H4 (cell line): ENCODE measurements around the gene ZNF418. TPM values are rescaled to one million over a fixed set of nuclear protein-coding genes. Genes with fewer than 3 reads are reported as not detected.

ENCODE experiments used
- DNase-seq: peaks from one replicate; pipeline ENCODE4 v3.0.0-alpha.2; 2015; ENCODE audit warnings: low spot score
- total RNA-seq: library from RNA; depleted of rRNA; stranded (reverse); fragments of >200 nt; shearing (Covaris generic); gene quantifications from 2 replicates; pipeline ENCODE4 v1.2.3, GENCODE V29; 2014; rRNA removed

Gene ZNF418
- 0.50 TPM in 1 of 2 replicates, not detected in the other for total RNA-seq

- DNase-seq = no peak
These were observed at the start of gene ZNF418 for GRCh38 chr19:57934820-57935665. TSS of gene ZNF418 (minus strand) at chr19:57935402. CDS start at chr19:57933822, 1,580 bp downstream.

DNA sequence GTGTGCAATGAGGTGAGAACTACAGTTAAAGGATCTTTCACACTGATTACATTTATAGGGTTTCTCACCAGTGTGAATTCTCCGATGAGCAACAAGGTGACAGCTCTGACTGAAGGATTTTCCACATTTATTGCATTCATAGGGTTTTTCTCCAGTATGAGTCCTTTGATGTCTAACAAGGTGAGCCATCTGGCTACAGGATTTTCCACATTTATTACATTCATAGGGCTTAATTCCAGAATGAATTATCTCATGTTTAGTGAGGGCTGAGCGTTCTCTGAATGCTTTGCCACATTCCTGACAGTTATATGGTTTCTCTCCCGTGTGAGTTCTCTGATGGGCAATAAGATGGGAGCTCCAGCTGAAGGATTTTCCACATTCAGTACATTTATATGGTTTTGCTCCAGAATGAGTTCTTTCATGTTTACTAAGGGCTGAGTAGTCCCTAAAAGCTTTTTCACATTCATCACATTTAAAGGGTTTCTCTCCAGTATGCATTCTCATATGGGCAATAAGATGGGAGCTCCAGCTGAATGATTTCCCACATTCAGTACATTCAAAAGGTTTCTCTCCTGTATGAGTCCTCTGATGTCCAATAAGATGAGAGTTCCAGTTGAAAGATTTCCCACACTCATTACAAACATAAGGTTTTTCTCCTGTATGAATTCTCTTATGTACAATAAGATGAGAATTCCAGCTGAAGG is 43.5 kb upstream of the ZNF418 start:
- DNase-seq = no peak

DNA sequence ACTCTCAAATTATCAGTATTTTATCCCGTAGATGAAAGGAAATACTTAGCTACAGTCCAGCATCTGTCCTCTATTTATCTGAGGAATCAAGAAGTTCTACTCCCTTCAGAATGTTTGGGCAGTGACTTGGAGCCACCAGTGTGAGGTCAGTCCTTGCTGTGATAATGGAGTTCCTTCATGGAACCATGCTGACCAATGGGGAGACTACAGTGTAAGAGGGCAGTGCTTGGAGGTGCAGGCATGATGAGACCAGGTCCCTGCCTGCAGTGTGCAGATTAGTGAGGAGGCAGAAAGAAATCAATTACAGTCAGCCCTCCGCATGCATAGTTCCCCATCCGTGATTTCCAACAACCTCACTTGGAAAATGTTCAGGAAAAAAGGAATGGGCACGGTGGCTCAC is 39.2 kb upstream of the ZNF418 start, which contains the start of gene C19orf18:
TSS of gene C19orf18 (minus strand) at position 101 of the 400 bp plus-strand sequence. CDS start 102 bp downstream, outside the sequence.
- no peak for DNase-seq

- DNase-seq = no peak
These were observed 29.6 kb upstream of the ZNF418 start for GRCh38 chr19:57964761-57965160.

DNA sequence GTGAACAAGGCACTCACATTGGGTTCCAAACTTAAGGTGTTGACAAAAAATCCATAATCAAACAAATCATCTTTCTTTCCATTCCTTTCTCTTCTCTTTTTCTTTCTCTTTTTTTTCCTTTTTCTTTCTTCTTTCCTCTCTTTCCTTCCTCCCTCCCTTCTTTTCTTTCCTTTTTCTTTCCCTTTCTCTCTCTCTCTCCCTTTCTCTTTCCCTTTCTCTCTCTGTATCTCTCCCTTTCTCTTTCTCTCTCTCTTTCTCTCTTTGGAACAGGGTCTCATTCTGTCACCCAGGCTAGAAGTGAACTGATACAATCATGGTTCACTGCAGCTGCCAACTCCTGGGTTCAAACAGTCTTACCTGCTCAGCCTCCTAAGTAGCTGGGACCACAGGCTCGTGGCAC is 26.6 kb upstream of the ZNF418 start:
- DNase-seq = no peak

GRCh38 chr19:57954996-57955395 is 19.8 kb upstream of the ZNF418 start:
- DNase-seq = no peak

DNA sequence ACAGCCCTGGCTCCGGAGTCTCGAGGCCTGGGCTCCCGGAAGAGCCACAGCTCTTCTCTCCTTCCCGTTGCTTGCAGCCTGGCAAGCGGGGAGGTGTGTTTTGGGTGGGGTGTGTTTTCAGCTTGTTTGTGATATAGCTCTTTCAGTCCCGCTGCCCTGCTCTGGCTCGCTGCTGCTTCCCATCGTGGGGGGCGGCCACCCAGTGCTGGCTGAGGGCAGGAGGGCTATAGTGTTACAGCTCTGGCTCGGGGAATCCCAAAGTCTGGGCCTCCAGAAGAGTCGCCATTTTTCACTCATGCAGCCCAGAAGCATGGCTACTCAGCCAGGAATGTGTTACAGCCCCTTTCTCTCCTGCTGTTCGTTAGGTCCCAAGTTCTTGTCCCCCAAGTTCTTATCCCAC is 14.5 kb upstream of the ZNF418 start:
- DNase-seq = no peak

GRCh38 chr19:57949296-57949695 is 14.1 kb upstream of the ZNF418 start:
- no peak for DNase-seq

- peak; percentile 97 for DNase-seq
These were observed 12.4 kb upstream of the ZNF418 start, which contains the start of gene ZNF256 for GRCh38 chr19:57947419-57948134. TSS of gene ZNF256 (minus strand) at chr19:57947706. CDS start at chr19:57947474, 232 bp downstream.

GRCh38 chr19:57947088-57947418 is 11.9 kb upstream of the ZNF418 start:
- DNase-seq = no peak

- DNase-seq = no peak
These were observed 11.1 kb upstream of the ZNF418 start for GRCh38 chr19:57946316-57946715.

DNA sequence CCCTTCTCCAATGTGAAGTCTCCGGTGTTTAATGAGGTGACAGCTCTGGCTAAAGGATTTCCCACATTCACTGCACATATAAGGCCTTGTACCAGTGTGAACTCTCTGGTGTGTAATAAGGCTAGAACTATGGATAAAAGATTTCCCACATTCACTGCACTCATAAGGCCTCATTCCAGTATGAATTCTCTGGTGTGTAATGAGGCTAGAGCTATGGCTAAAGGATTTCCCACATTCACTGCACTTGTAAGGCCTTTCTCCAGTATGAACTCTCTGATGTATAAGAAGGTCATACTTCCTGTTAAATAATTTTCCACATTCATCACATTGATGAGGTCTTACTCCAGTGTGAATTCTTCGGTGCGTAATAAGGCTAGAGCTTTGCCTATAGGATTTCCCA is 6.4 kb upstream of the ZNF418 start:
- no peak for DNase-seq

DNA sequence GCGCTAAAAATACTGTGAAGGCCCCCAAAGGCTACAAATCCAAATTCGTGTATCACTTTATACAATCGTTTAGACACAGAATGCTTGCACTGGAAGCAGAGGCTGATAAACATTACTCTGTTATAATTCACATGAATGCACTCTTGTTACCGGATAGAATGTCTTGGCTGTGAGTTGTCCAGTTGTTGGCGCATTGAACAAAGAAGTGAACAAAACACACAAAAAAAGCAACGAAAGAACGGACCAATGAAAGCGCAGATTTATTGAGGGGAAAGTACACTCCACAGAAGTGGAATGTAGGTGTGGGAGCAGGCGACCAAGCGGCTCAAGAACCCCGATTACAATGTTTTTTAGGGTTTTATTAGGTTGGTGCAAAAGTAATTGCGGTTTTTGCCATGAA is 529 bp upstream of the ZNF418 start:
- no peak for DNase-seq

DNA sequence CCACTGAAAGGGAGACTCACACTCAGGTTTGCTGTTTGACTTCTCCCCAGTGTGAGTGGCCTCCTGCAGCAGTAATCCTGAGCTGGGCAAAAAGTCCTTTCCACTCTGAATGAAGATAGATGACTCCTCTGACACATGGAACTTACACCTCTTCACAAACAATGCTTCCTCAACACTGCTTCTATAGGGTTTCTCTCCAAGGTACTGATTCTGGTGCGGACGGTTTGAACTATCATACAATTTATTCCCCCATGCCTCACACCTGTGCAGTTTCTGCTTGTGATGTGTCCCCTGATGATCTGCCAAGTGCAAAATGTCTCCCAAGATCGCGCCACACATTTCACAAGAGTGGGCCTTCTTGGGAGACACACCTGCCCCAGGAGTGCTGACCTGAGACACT is 7.6 kb downstream of the ZNF418 start:
- no peak for DNase-seq

DNA sequence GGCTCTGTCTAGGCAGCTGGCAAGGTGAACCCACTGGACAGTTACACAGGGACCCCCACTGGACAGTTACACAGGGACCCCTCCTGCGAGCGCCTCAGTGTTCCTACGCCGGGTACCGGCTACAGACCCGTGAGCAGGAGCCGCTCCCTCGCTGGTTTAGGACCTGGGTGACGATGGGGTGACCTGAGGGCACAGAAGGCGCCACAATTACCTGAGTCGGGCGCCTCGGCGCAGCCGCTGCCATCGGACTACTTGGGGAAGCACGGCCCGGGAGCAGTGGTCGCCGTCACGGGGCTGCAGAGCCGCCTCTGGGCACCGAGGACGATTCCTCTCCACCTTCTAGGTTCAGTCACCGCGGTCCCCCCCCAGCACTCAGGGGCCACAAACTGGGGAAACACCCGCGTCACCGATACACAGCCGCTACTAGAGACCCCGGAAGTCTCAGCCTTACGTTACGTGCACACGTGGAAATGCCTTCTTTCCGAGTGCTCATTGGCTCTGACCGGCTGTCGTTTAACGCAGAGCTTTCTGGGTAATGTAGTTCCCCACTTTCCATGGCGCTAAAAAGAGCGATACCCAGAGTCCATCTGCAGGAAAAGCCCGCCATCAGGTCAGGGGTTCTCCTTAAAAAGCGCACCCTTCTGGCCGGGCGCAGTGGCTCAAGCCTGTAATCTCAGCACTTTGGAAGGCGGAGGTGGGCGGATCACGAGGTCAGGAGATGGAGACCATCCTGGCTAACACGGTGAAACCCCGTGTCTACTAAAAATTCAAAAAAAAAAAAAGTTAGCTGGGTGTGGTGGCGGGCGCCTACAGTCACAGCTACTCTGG is 18.8 kb downstream of the ZNF418 start, which contains the start of gene ZNF417:
TSS of gene ZNF417 (minus strand) at position 425 of the 828 bp plus-strand sequence. CDS start at position 244, 181 bp downstream.
- peak; percentile 97 for DNase-seq

DNA sequence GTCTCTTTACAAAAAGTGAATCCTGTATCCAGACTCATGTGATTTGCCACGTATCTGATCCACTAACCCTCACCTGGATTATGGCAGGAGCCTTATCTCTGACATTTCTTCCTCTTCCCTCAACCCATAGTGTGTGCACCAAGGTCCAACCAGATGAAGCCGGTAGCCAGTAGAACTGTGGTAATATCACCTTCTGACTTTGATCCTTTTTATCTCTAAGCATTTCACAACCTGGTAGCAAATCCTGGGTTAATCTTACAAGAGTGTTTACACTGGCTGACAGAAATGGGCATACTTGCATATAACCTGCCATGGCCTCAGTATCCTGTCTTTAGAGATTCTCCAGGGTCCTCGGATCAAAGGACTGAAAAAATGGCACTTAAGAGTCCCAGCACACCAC is 20.7 kb downstream of the ZNF418 start:
- DNase-seq = no peak

DNA sequence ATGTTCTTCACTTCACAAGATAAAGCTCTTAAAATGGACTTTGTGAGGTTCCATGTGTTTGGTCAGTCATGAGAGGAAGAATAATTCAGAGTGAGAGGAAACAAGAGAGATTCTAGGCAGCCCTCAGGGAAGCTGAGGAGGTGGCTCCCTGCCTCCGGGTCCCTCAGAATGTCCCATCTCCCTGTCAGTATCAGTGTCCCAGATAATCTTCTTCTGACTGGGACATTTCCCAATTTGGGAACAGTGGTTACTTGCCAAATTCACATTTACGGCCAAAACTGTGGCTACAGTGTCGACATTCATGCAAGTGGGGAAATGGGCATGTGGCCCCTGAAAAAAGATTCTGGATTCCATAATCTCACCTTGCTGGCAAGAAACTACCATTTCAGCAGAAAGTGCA is 27.8 kb downstream of the ZNF418 start:
- DNase-seq = no peak

DNA sequence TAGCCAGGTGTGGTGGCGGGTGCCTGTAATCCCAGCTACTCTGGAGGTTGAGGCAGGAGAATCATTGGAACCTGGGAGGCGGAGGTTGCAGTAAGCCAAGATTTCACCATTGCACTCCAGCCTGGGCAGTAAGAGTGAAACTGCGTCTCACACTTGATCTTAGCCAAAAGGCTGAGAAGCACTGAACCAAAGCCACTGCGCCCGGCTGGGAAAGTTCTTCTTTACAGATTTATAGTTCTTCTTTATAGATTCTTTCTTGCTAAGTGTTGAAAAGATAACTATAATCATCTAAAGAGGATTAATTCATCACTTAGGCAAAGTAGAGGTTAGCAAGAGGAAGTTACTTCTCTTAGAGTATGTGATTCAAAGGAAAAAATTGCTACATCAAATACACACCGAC is 29.9 kb downstream of the ZNF418 start:
- no peak for DNase-seq

- no peak for DNase-seq
These were observed 31.5 kb downstream of the ZNF418 start for GRCh38 chr19:57903618-57904184.

GRCh38 chr19:57900311-57900710 is 34.9 kb downstream of the ZNF418 start:
- DNase-seq = no peak

DNA sequence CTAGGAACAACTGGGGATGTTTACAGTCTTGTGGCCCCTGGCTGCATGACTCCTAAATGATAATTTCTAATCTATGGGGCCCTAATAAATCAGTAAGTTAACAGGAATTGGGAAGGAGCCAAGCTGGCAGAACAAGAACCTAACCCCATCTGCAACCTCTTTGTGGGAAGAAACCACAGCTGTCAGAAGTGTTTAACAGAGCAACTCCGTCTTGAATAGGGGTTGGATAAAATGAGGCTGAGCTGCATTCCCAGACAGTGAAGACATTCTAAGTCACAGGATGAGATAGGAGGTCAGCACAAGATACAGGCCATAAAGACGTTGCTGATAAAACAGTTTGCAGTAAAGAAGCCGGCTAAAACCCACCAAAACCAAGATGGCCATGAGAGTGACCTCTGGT is 44.5 kb downstream of the ZNF418 start:
- peak; percentile 42 for DNase-seq
